ENCODE data around the gene CHN2.

Gene CHN2

GRCh38 chr7:29315122-29315891 lies 120.7 kb downstream of the CHN2 start:
- Histone ChIP-seq H3K9me3 (no peaks in the 10 kb centered on the region), H3K27me3 (no peaks in the 10 kb centered on the region), H3K4me1 (no peaks in the 10 kb centered on the region; the same call in none of the 2 replicates), H3K36me3 (no peaks in the 10 kb centered on the region), H3K4me3 (ENCODE audit: low read depth, low read length) (no peak overlapping the region)
- TF ChIP-seq CTCF (IDR thresholded peaks at IDR 0.05; ENCODE audit: low read depth, low read length), result no peak
- DNase-seq, result no peak

- H3K9me3 ChIP-seq, result no peaks in the 10 kb centered on the region
- no peak for TF ChIP-seq CTCF (IDR thresholded peaks at IDR 0.05; ENCODE audit: low read depth, low read length)
- DNase-seq, result no peak
- no peak overlapping the region for H3K4me3 ChIP-seq (ENCODE audit: low read depth, low read length)
- H3K4me1 ChIP-seq, result no peaks in the 10 kb centered on the region; the same call in none of the 2 replicates
- no peaks in the 10 kb centered on the region for H3K36me3 ChIP-seq
- no peaks in the 10 kb centered on the region for H3K27me3 ChIP-seq
Observed at GRCh38 chr7:29315892-29316270, 121.3 kb downstream of the CHN2 start.

- Histone ChIP-seq H3K4me3 (ENCODE audit: low read depth, low read length) (no peak overlapping the region), H3K4me1 (no peaks in the 10 kb centered on the region; the same call in none of the 2 replicates), H3K9me3 (no peaks in the 10 kb centered on the region), H3K36me3 (no peaks in the 10 kb centered on the region), H3K27me3 (no peaks in the 10 kb centered on the region)
- no peak for DNase-seq
- TF ChIP-seq CTCF (IDR thresholded peaks at IDR 0.05; ENCODE audit: low read depth, low read length), result no peak
Observed at GRCh38 chr7:29316926-29317325, 122.4 kb downstream of the CHN2 start.

DNA sequence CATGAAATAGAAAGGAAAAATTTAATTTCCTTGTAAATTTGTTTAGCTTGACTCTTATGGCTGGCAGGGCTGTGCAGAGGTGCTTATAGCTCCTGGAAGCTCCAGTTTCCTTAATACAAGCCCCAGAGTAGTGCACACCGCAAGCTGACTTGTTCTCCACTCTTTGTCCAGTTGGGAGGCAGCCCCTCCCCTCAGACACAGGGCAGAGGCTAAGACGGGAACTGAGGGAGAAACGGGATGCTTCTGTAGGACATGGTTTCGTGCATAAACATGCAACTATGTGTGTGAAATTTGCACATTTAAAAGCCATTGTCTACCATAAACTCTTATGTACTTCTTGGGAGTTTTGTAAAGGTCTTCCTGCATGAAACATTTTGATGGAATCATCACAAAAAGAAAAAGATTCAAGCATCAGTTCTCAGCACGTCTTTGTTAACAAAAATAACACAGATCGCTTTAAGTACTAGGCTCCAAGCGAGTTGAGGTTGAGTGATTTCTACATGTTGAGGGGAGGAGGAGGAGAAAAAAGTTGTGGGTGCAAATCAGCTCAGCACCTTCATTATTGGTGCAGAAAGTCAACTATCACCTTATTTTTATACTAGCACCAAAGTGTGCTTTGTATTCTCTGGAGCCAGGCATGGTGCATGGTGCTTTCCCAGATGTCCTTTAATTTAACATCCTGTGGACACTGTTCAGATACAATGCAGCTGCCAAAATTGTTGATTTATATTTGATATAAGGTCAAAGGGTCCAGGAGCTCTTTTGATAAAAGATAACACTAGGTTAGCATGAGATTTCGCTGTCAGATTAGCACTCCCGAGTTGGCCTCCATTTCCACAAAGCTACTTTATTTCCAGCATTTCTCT lies 124.5 kb downstream of the CHN2 start:
- TF ChIP-seq CTCF (IDR thresholded peaks at IDR 0.05; ENCODE audit: low read depth, low read length), result no peak
- no peak overlapping the region; the same call in 1 of the 2 replicates for H3K4me3 ChIP-seq (ENCODE audit: low read depth, low read length)
- no peak for DNase-seq

DNA sequence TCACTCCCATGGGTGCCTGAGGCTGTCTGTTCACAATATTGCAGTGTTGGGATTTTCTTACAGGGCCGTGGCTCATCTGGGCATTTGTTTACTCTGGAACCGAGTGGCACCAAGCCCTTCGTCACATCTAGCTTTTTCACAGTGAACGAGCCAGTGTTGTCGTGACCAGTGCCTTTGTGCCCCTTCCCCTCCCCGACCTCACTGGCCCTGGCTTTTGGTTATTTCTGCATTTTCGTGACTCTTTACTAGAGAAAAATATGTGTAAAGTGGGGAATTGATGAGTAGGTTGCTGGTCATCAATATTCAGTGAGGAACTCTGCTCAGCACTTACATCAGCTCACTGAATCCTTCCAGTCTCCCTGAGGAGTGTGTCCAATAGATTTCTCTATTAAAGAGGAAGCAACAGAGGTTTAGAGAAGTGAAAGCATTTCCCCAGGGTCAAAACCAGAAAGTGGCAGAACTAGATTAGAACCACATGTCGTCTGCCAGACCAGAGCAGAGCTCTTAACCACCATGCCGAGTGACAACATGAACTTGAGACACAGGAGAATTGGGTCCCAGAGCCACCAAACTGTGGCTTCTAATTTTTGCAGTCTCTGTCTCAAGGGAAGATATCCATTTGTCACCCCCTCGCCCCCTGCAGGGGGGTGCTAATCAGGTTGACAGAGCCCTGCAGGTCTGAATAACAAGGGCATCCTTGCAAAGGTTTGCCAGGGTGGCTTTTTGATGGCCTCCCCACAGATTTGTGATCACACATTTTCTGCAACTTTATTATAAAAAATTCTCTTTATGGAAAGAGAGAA lies 125.3 kb downstream of the CHN2 start:
- Histone ChIP-seq H3K9me3 (no peaks in the 10 kb centered on the region), H3K4me1 (no peaks in the 10 kb centered on the region; the same call in none of the 2 replicates), H3K27me3 (no peaks in the 10 kb centered on the region), H3K36me3 (no peaks in the 10 kb centered on the region), H3K4me3 (ENCODE audit: low read depth, low read length) (no peak overlapping the region; the same call in 1 of the 2 replicates)
- peak; percentile 15 for DNase-seq
- TF ChIP-seq CTCF (IDR thresholded peaks at IDR 0.05; ENCODE audit: low read depth, low read length), result no peak

More for the DNA sequence above, 124.5 kb downstream of the CHN2 start:
- no peaks in the 10 kb centered on the region; the same call in none of the 2 replicates for H3K4me1 ChIP-seq
- no peaks in the 10 kb centered on the region for H3K9me3 ChIP-seq
- no peaks in the 10 kb centered on the region for H3K27me3 ChIP-seq
- H3K36me3 ChIP-seq, result no peaks in the 10 kb centered on the region
